DND-41 (cell line): ENCODE results near the gene DNAJC7.

Experiments
- ATAC-seq: fragments of 200-7000 bp; cut with Tn5 transposase; 3 replicates; pipeline ENCODE4 v1.9.1; 2021; ENCODE audit warnings: low read depth; ENCODE audit not compliant: insufficient read depth
- DNase-seq: peaks from one replicate; pipeline ENCODE4 v3.0.0-alpha.2; 2020
- H2AFZ ChIP-seq: 2 replicates; pipeline ENCODE4 v1.6.0; 2012; ENCODE audit warnings: low read depth, low read length
- H3K27ac ChIP-seq: 2 replicates; pipeline ENCODE4 v1.5.1; 2012; ENCODE audit warnings: low read length, inconsistent platforms
- H3K27me3 ChIP-seq: fragments of 200-600 bp; sonication (generic); 2 replicates; pipeline ENCODE4 v1.6.0; 2012; ENCODE audit warnings: low read length, mild to moderate bottlenecking, inconsistent platforms; ENCODE audit not compliant: insufficient read depth, poor library complexity
- H3K36me3 ChIP-seq: 2 replicates; pipeline ENCODE4 v1.5.1; 2012; ENCODE audit warnings: low read length, inconsistent platforms; ENCODE audit not compliant: insufficient read depth
- H3K4me1 ChIP-seq: 2 replicates; pipeline ENCODE4 v1.5.1; 2012; ENCODE audit warnings: mild to moderate bottlenecking, low read length; ENCODE audit not compliant: insufficient read depth
- H3K4me2 ChIP-seq: 2 replicates; pipeline ENCODE4 v1.6.0; 2012; ENCODE audit warnings: mild to moderate bottlenecking, moderate library complexity, low read length, inconsistent platforms; ENCODE audit not compliant: insufficient read depth
- H3K4me3 ChIP-seq, 2 experiments: fragments of 200-600 bp in 1 of 2; shearing (Covaris generic) in 1 of 2; 2 replicates each; pipeline ENCODE4 v1.5.1; 2012 to 2016; ENCODE audit warnings: inconsistent platforms in 2 of 2, low read length in 2 of 2, mild to moderate bottlenecking in 2 of 2, low read depth in 1 of 2, moderate library complexity in 1 of 2
- H3K79me2 ChIP-seq: 2 replicates; pipeline ENCODE4 v1.6.0; 2012; ENCODE audit warnings: low read length, inconsistent platforms; ENCODE audit not compliant: insufficient read depth
- H3K9ac ChIP-seq: 2 replicates; pipeline ENCODE4 v1.6.0; 2012; ENCODE audit warnings: low read depth, mild to moderate bottlenecking, inconsistent platforms, low read length, moderate library complexity
- H3K9me3 ChIP-seq: 2 replicates; pipeline ENCODE4 v1.5.1; 2012; ENCODE audit warnings: low read length, moderate library complexity, mild to moderate bottlenecking, inconsistent platforms; ENCODE audit not compliant: insufficient read depth, severe bottlenecking
- H4K20me1 ChIP-seq: 2 replicates; pipeline ENCODE4 v1.6.0; 2012; ENCODE audit warnings: low read length; ENCODE audit not compliant: insufficient read depth
- CTCF ChIP-seq: IDR thresholded peaks from 2 replicates; pipeline ENCODE4 v1.5.1; 2012; ENCODE audit warnings: borderline replicate concordance, low read length, moderate library complexity, mild to moderate bottlenecking; ENCODE audit not compliant: poor library complexity, severe bottlenecking; ENCODE audit errors: extremely low read depth
- EZH2 ChIP-seq: IDR thresholded peaks from 3 replicates; pipeline ENCODE4 v1.6.1; 2012; ENCODE audit warnings: borderline replicate concordance, low read depth, mild to moderate bottlenecking, moderate library complexity, low read length, inconsistent platforms; ENCODE audit not compliant: severe bottlenecking

Gene DNAJC7

GRCh38 chr17:41966463-41967140, 50.6 kb downstream of the DNAJC7 start, which contains the start of gene CNP:
Gene CNP (plus strand): TSS chr17:41966795. CDS start chr17:41966885, 90 bp downstream.
- peak; percentile 91 for DNase-seq
- H2AFZ ChIP-seq, result peak within 1 kb of the TSS; percentile 83
- H3K9me3 ChIP-seq, result no peaks in the 10 kb centered on the region
- peak; percentile 83 for ATAC-seq
- H4K20me1 ChIP-seq, result peaks cover 26% of the 10 kb centered on the region
- peaks cover 49% of the 10 kb centered on the region for H3K79me2 ChIP-seq
- H3K9ac ChIP-seq, result peak within 1 kb of the TSS; percentile 92
- H3K4me3 ChIP-seq, result peak within 1 kb of the TSS; percentile 76 to 77
- H3K27ac ChIP-seq, result peak within 1 kb of the TSS; percentile 82
- no peaks in the 10 kb centered on the region for H3K27me3 ChIP-seq
- no peak for TF ChIP-seq EZH2
- no peak for TF ChIP-seq CTCF
- peaks cover 52% of the 10 kb centered on the region for H3K4me1 ChIP-seq
- peak within 1 kb of the TSS; percentile 95 for H3K4me2 ChIP-seq
- H3K36me3 ChIP-seq, result peaks cover 31% of the 10 kb centered on the region

- DNase-seq (peak; percentile 30), ATAC-seq (no peak)
- Histone ChIP-seq H3K9ac (peak overlapping the region; percentile 92), H2AFZ (peak overlapping the region; percentile 83), H3K4me2 (peak overlapping the region; percentile 95), H3K4me3 (peak overlapping the region; percentile 76 to 77; a peak in 3 of 4 replicates), H3K79me2 (peaks cover 43% of the 10 kb centered on the region), H3K27me3 (no peaks in the 10 kb centered on the region), H3K9me3 (no peaks in the 10 kb centered on the region), H3K27ac (peak overlapping the region; percentile 78), H3K36me3 (peaks cover 26% of the 10 kb centered on the region), H3K4me1 (peaks cover 48% of the 10 kb centered on the region), H4K20me1 (peaks cover 22% of the 10 kb centered on the region)
- no peak for TF ChIP-seq EZH2
- TF ChIP-seq CTCF, result no peak
Measured at GRCh38 chr17:41965694-41966462, 51.4 kb downstream of the DNAJC7 start.

GRCh38 chr17:41962768-41963434, 54.3 kb downstream of the DNAJC7 start:
- Histone ChIP-seq H3K27ac (no peak overlapping the region), H3K36me3 (peaks cover under 1% of the 10 kb centered on the region; the same call in 1 of the 2 replicates), H2AFZ (peak overlapping the region; percentile 73), H3K9ac (no peak overlapping the region), H4K20me1 (peaks cover 7% of the 10 kb centered on the region), H3K79me2 (peaks cover 19% of the 10 kb centered on the region), H3K4me2 (no peak overlapping the region), H3K4me1 (peaks cover 23% of the 10 kb centered on the region), H3K9me3 (no peaks in the 10 kb centered on the region), H3K27me3 (no peaks in the 10 kb centered on the region), H3K4me3 (no peak overlapping the region)
- ATAC-seq (peak; percentile 66), DNase-seq (peak; percentile 84)
- peak; percentile 97 for TF ChIP-seq CTCF
- TF ChIP-seq EZH2, result no peak
